Stimulated activated memory B cell treated with anti-CD40 and anti-IgM and Interleukin-4, amounts not matched to agents 10 μg/mL and 1 μg/mL and 100 μg/mL, for 72 hours (primary cell): ENCODE results near the gene RFWD3.

Experiments
- ATAC-seq: fragments of 150-1000 bp; cut with Tn5 transposase; 2 replicates; pipeline ENCODE4 v1.10.0; 2021
- H3K27ac Mint-ChIP-seq: one replicate; pipeline ENCODE4 v1.8.0; 2022; ENCODE audit warnings: mild to moderate bottlenecking, mixed read lengths
- H3K27me3 Mint-ChIP-seq: one replicate; pipeline ENCODE4 v1.8.0; 2022; ENCODE audit warnings: mixed read lengths
- H3K36me3 Mint-ChIP-seq: one replicate; pipeline ENCODE4 v1.8.0; 2022; ENCODE audit warnings: mixed read lengths
- H3K4me1 Mint-ChIP-seq: one replicate; pipeline ENCODE4 v1.8.0; 2022; ENCODE audit warnings: mixed read lengths
- H3K4me3 Mint-ChIP-seq: one replicate; pipeline ENCODE4 v1.8.0; 2022; ENCODE audit warnings: mild to moderate bottlenecking, moderate library complexity, mixed read lengths
- H3K9me3 Mint-ChIP-seq: one replicate; pipeline ENCODE4 v1.8.0; 2022; ENCODE audit warnings: mixed read lengths

RFWD3 gene

GRCh38 chr16:74583926-74584666 lies 82.6 kb downstream of the RFWD3 start:
- no peak overlapping the region for H3K4me3 Mint-ChIP-seq
- H3K4me1 Mint-ChIP-seq: peaks cover 83% of the 10 kb centered on the region
- no peaks in the 10 kb centered on the region for H3K27me3 Mint-ChIP-seq
- peak overlapping the region; percentile 51 for H3K27ac Mint-ChIP-seq
- ATAC-seq: no peak
- H3K9me3 Mint-ChIP-seq: no peaks in the 10 kb centered on the region
- H3K36me3 Mint-ChIP-seq: peaks cover 26% of the 10 kb centered on the region

GRCh38 chr16:74582970-74583369 lies 83.7 kb downstream of the RFWD3 start:
- Mint-ChIP-seq H3K27me3 (no peaks in the 10 kb centered on the region), H3K27ac (no peak overlapping the region), H3K9me3 (no peaks in the 10 kb centered on the region), H3K4me1 (peaks cover 83% of the 10 kb centered on the region), H3K4me3 (no peak overlapping the region), H3K36me3 (peaks cover 23% of the 10 kb centered on the region)
- no peak for ATAC-seq

GRCh38 chr16:74580833-74581232 lies 85.8 kb downstream of the RFWD3 start:
- peak overlapping the region; percentile 9 for H3K4me3 Mint-ChIP-seq
- ATAC-seq: no peak
- H3K9me3 Mint-ChIP-seq: no peaks in the 10 kb centered on the region
- H3K27ac Mint-ChIP-seq: peak overlapping the region; percentile 12
- H3K36me3 Mint-ChIP-seq: peaks cover 7% of the 10 kb centered on the region
- peaks cover 72% of the 10 kb centered on the region for H3K4me1 Mint-ChIP-seq
- H3K27me3 Mint-ChIP-seq: no peaks in the 10 kb centered on the region

- ATAC-seq: no peak
- H3K27me3 Mint-ChIP-seq: no peaks in the 10 kb centered on the region
- no peaks in the 10 kb centered on the region for H3K36me3 Mint-ChIP-seq
- H3K4me1 Mint-ChIP-seq: peaks cover 66% of the 10 kb centered on the region
- no peak overlapping the region for H3K4me3 Mint-ChIP-seq
- no peaks in the 10 kb centered on the region for H3K9me3 Mint-ChIP-seq
- H3K27ac Mint-ChIP-seq: peak overlapping the region; percentile 22
Observed at GRCh38 chr16:74578838-74579237, 87.8 kb downstream of the RFWD3 start.

GRCh38 chr16:74578433-74578832 lies 88.2 kb downstream of the RFWD3 start:
- no peak for ATAC-seq
- no peaks in the 10 kb centered on the region for H3K27me3 Mint-ChIP-seq
- H3K4me3 Mint-ChIP-seq: no peak overlapping the region
- no peaks in the 10 kb centered on the region for H3K36me3 Mint-ChIP-seq
- peaks cover 65% of the 10 kb centered on the region for H3K4me1 Mint-ChIP-seq
- H3K9me3 Mint-ChIP-seq: no peaks in the 10 kb centered on the region
- H3K27ac Mint-ChIP-seq: peak overlapping the region; percentile 22

GRCh38 chr16:74577882-74578366 lies 88.8 kb downstream of the RFWD3 start:
- Mint-ChIP-seq H3K36me3 (no peaks in the 10 kb centered on the region), H3K27ac (peak overlapping the region; percentile 22), H3K27me3 (no peaks in the 10 kb centered on the region), H3K4me1 (peaks cover 64% of the 10 kb centered on the region), H3K9me3 (no peaks in the 10 kb centered on the region), H3K4me3 (no peak overlapping the region)
- ATAC-seq: no peak

- peaks cover 66% of the 10 kb centered on the region for H3K4me1 Mint-ChIP-seq
- H3K27ac Mint-ChIP-seq: no peak overlapping the region
- no peaks in the 10 kb centered on the region for H3K27me3 Mint-ChIP-seq
- H3K9me3 Mint-ChIP-seq: no peaks in the 10 kb centered on the region
- no peak for ATAC-seq
- H3K4me3 Mint-ChIP-seq: no peak overlapping the region
- H3K36me3 Mint-ChIP-seq: no peaks in the 10 kb centered on the region
Observed at GRCh38 chr16:74575807-74576643, 90.7 kb downstream of the RFWD3 start.

- Mint-ChIP-seq H3K27ac (no peak overlapping the region), H3K9me3 (no peaks in the 10 kb centered on the region), H3K27me3 (no peaks in the 10 kb centered on the region), H3K4me1 (peaks cover 66% of the 10 kb centered on the region), H3K4me3 (no peak overlapping the region), H3K36me3 (no peaks in the 10 kb centered on the region)
- ATAC-seq: no peak
Observed at GRCh38 chr16:74575175-74575806, 91.4 kb downstream of the RFWD3 start.

GRCh38 chr16:74574146-74574545 lies 92.5 kb downstream of the RFWD3 start:
- Mint-ChIP-seq H3K9me3 (no peaks in the 10 kb centered on the region), H3K27me3 (no peaks in the 10 kb centered on the region), H3K36me3 (no peaks in the 10 kb centered on the region), H3K27ac (no peak overlapping the region), H3K4me3 (no peak overlapping the region), H3K4me1 (peaks cover 62% of the 10 kb centered on the region)
- no peak for ATAC-seq

- H3K4me1 Mint-ChIP-seq: peaks cover 57% of the 10 kb centered on the region
- no peaks in the 10 kb centered on the region for H3K36me3 Mint-ChIP-seq
- H3K27ac Mint-ChIP-seq: no peak overlapping the region
- no peak for ATAC-seq
- no peak overlapping the region for H3K4me3 Mint-ChIP-seq
- no peaks in the 10 kb centered on the region for H3K9me3 Mint-ChIP-seq
- H3K27me3 Mint-ChIP-seq: no peaks in the 10 kb centered on the region
Observed at GRCh38 chr16:74573622-74574021, 93.1 kb downstream of the RFWD3 start.
